GM10266 (cell line): ENCODE results near the gene GMPPA.

Experiments used
- DNase-seq: peaks from one replicate; pipeline ENCODE4 v3.0.0; 2012; ENCODE audit errors: extremely low spot score
- CTCF ChIP-seq: IDR thresholded peaks from 2 replicates; pipeline ENCODE4 v1.5.1; 2012; ENCODE audit warnings: mild to moderate bottlenecking, low read depth; ENCODE audit not compliant: control insufficient read depth, insufficient read depth; ENCODE audit errors: missing control alignments

Gene GMPPA

GRCh38 chr2:219464286-219465032, 34.2 kb upstream of the GMPPA start:
- no peak for TF ChIP-seq CTCF
- DNase-seq: no peak

GRCh38 chr2:219465659-219466561, 32.8 kb upstream of the GMPPA start:
- no peak for DNase-seq
- TF ChIP-seq CTCF: no peak

GRCh38 chr2:219466816-219467735, 31.6 kb upstream of the GMPPA start:
- no peak for TF ChIP-seq CTCF
- no peak for DNase-seq

- no peak for TF ChIP-seq CTCF
- no peak for DNase-seq
Observed at GRCh38 chr2:219467736-219468075, 31.0 kb upstream of the GMPPA start.

- no peak for DNase-seq
- no peak for TF ChIP-seq CTCF
Observed at GRCh38 chr2:219468410-219469185, 30.1 kb upstream of the GMPPA start.

- no peak for TF ChIP-seq CTCF
- DNase-seq: no peak
Observed at GRCh38 chr2:219469186-219469724, 29.4 kb upstream of the GMPPA start.
